GM21528 (cell line): ENCODE measurements around the gene PERM1.

Source experiments
- ATAC-seq: cut with Tn5 transposase; IDR thresholded peaks from one replicate; pipeline ENCODE4 v1.9.1; 2021; ENCODE audit warnings: mild to moderate bottlenecking, moderate library complexity; ENCODE audit not compliant: unreplicated experiment, low FRiP score

The PERM1 gene

GRCh38 chr1:966135-966703 is 15.7 kb downstream of the PERM1 start, which contains the start of gene PLEKHN1:
PLEKHN1 (plus strand) TSS chr1:966482; CDS start chr1:966532, 50 bp downstream.
- peak; percentile 25 for ATAC-seq

- no peak for ATAC-seq
Measured at GRCh38 chr1:965526-966134, 16.3 kb downstream of the PERM1 start.

GRCh38 chr1:964691-965525 is 17.0 kb downstream of the PERM1 start:
- ATAC-seq, result no peak

GRCh38 chr1:963746-964525 is 18.0 kb downstream of the PERM1 start:
- no peak for ATAC-seq

- no peak for ATAC-seq
Measured at GRCh38 chr1:963301-963651, 18.6 kb downstream of the PERM1 start.

- no peak for ATAC-seq
Measured at GRCh38 chr1:962381-963300, 19.3 kb downstream of the PERM1 start.

- ATAC-seq, result no peak
Measured at GRCh38 chr1:961132-961669, 20.7 kb downstream of the PERM1 start.

DNA sequence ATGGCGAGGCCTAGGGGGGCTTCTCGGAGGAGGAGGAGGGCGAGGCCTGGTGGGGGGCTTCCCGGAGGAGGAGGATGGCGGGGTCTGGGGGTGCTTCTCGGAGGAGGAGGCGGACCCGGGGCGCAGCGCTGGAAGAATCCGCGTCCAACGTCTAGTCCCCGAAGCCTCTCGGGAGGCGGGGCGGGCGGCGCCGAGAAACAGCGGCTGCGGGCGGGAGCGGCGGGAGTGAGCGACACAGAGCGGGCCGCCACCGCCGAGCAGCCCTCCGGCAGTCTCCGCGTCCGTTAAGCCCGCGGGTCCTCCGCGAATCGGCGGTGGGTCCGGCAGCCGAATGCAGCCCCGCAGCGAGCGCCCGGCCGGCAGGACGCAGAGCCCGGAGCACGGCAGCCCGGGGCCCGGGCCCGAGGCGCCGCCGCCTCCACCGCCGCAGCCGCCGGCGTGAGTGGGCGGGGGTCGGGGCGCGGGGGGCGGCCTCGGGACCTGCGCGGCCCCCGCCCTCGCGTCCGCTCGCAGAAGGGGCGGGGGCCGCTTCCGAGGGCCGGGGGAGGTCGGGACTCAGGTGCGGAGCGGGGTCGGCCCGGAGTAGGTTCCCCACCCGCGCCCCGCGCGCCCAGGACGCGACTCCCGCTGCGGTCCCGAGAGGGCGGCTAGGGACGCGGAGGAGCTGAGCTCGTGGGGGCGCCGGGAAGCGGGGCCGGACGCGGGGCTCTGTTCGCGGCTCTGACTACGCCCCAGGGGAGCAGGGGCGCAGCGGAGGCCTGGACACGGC is 21.3 kb downstream of the PERM1 start, which contains the start of gene KLHL17:
Gene KLHL17, plus strand, starts transcription at position 222 of the 769 bp plus-strand sequence. Its CDS starts 110 bp downstream, at position 332.
- peak; percentile 38 for ATAC-seq

- ATAC-seq, result no peak
Measured at GRCh38 chr1:959731-960362, 22.0 kb downstream of the PERM1 start.

DNA sequence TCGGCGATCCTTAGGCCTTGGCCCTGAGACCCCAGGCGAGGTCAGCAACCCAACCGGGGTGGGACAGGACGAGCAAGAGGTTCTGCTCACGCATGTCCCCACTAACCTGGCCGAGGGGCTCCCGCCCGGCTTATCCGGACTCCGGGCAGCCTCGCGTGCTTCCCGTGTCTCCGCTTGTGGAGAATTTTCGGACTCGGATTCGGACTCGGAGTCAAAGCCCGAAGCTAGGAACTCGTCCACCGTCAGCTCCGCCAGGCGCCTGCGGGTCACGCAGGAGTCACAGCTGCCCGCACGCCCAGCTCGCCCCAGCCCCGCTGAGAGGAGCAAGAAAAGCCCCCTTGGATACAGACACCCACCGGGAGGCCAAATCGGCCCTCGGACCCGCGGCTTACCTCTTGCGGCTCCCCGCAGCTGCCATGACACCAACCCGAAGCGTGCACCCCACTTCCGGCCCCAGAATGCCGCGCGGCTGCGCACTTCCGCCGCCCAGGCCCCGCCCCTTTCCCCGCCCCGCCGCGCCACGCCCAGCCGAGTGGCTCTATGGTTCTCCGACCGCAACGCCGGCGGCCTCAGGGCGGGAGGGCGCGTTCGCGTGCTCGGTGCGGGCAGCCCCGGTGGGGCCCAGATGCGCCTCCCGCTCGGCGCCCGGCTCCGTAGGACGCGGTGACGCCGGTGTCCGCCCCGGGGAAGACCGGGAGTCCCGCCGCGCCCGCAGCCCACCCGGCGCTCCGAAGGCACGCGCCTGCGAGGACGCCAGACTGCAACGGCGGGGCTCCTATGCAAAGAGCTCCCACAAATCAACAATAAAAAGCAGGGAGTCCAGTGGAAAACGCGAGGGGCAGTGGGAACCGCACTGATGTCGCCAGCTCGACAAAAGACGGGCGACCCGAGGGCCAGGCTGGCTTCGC is 22.8 kb downstream of the PERM1 start, which contains the start of gene NOC2L:
Gene NOC2L, minus strand, starts transcription at position 434 of the 908 bp plus-strand sequence. Its CDS starts 16 bp downstream, at position 418.
- ATAC-seq, result peak; percentile 62

- ATAC-seq, result no peak
Measured at GRCh38 chr1:956636-957035, 25.3 kb downstream of the PERM1 start.

- no peak for ATAC-seq
Measured at GRCh38 chr1:955474-955873, 26.4 kb downstream of the PERM1 start.

DNA sequence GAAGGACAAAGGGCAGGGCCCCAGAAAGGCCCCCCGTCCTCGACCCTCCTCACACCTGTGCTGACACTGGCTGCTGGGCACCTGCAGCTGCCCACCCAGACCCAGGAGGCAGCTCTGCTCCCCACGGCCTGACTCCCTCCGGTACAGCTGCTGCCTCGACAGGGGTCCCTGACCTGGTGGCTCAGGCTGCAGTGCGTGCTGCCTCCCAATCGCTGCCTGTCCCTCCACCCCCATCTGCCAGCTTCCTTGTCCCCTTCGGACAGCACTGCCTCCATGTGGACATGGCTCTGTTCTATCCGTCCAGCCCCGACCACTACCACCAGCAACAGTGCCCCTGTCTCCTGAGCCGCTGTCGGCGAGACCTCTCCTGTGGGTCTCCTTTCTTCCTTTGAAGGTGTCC is 27.0 kb downstream of the PERM1 start:
- ATAC-seq, result no peak

DNA sequence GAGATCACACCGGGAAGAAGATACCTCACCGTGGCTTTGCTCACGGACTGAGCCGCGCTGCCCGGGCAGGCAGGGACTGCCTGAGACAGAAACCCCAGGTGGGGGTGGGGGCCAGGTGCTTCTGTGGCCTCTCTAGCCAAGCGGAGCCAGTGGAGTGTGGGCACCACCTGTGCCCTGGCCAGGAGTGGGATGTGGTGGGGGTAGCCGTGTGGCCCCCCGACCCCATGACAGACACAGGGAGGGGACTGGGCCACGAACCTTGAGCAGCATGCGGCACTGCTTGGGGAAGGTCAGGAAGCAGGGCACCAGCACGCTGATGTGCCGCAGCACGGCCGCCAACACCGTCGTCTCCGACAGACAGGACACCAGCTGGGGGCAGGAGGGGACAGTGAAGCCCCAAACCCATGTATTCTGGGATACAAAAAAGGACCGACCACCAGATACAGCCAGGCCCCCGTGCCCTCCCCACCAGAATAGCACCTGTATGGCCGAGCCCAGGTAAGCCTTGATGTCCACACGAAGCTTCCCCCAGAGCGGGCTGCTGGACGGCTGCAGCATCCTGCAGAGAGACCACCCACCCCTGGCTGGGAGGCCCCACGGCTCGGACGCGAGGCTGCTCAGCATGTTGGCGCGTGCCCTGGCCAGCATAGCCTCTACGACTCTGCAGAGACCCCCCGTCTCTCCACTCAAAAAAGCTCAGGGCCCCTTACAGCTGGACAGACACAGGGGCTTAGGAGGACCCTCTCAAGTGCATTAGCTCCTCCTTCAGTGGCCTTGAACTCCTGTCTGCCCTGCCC is 28.2 kb downstream of the PERM1 start:
- ATAC-seq, result no peak

DNA sequence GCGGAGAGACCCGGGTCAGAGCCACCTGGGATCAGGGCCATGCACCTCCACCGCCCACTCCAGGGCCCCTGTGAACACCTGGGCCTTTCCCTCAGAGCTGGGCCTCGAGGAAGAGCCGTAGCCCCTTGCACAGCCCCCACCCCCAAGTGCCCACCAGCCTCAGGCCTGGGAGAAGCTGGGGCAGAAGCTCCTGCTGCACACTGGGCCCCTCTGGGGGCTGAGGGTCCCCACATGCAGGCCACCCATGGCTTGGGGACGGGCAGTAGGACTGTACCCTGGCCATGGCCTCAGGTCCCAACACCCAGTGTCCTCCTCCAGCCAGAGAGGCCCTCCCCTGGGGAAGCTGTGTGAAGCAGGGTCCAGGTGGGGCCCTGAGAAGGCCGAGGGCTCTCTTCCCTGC is 29.3 kb downstream of the PERM1 start:
- ATAC-seq, result no peak

GRCh38 chr1:952201-952600 is 29.7 kb downstream of the PERM1 start:
- no peak for ATAC-seq
